ENCODE data around the gene PCF11. TPM values are rescaled to one million over a fixed set of nuclear protein-coding genes. Genes with fewer than 3 reads are reported as not detected.
A peak's percentile ranks its signal among the peaks of the same experiment; 100 is the strongest.

Gene PCF11
- total and polyA plus RNA-seq, 2 of the 4 experiments (the other 2 are of a cell fraction), result 19.2 to 26.7 TPM

DNA sequence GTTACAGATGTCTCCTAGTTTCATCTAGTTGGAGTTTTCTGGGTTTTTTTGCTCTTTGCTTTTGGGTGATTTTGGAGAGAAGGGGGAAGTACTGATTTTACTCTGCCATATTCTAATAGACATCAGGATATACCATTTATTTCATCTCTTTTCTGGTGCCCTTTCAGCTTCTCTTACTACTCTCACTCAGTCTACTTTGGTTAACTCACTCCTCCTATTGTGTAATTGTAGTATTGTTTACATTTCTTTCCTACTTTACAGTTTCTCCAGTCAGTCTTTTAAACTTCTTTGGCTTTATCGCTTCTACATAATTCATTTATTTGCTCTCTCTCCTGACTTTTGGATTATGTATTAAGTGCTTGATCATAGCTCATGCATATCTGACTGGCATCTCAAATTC, 43.1 kb downstream of the PCF11 start:
- CTCF ChIA-PET, result interaction anchor here (1.1 kb wide), 1 partner anchor 57 kb away, joined by 3 read pairs; no protein-coding TSS in a partner anchor
- POLR2A ChIA-PET (ENCODE audit: unreplicated experiment), result no interaction called here

More for the DNA sequence above, 43.1 kb downstream of the PCF11 start:
- Histone ChIP-seq H3K4me2 (ENCODE audit: low read depth, low read length) (peak overlapping the region; percentile 58; the same call in 1 of the 2 replicates), H3K56ac (ENCODE audit: extremely low read depth, insufficient read depth, low read length) (no peak overlapping the region), H2AK9ac (replicated peaks; ENCODE audit: low read depth, low read length, poor library complexity) (no peak overlapping the region), H3K36me3 (ENCODE audit: control insufficient read depth, insufficient read depth, low read length) (no peaks in the 10 kb centered on the region; the same call in 1 of the 2 replicates), H3K9ac (ENCODE audit: low read depth, low read length) (no peak overlapping the region), H3K4me1 (ENCODE audit: control insufficient read depth, insufficient read depth, low read length) (peaks cover 7% of the 10 kb centered on the region), H3K9me1 (ENCODE audit: insufficient read depth, low read length) (0 out of 2 replicates have a peak, but pooled peaks cover 3% of the 10 kb centered on the region), H4K8ac (ENCODE audit: low read depth in 2 of 2, low read length in 2 of 2) (no peak overlapping the region), H3K27ac (ENCODE audit: insufficient read depth, low read length) (no peak overlapping the region), H4K91ac (ENCODE audit: insufficient read depth, low read depth, low read length) (no peak overlapping the region), H2BK20ac (ENCODE audit: low read depth, low read length) (no peak overlapping the region), H2BK5ac (ENCODE audit: low read depth, low read length, poor library complexity, severe bottlenecking) (peak overlapping the region; percentile 15), H3K14ac (replicated peaks; ENCODE audit: low read depth, low read length) (no peak overlapping the region), H2AFZ (replicated peaks; ENCODE audit: low read length, poor library complexity) (no peak overlapping the region), H2AK5ac (ENCODE audit: low read depth, low read length) (no peak overlapping the region), H3K9me3 (ENCODE audit: control insufficient read depth, insufficient read depth, low read length) (no peaks in the 10 kb centered on the region), H3K23ac (ENCODE audit: low read depth, low read length) (no peak overlapping the region), H3K27me3 (ENCODE audit: control insufficient read depth, insufficient read depth, low read length) (no peaks in the 10 kb centered on the region), H4K5ac (ENCODE audit: low read depth, low read length) (no peak overlapping the region), H2BK15ac (ENCODE audit: low read depth, low read length) (no peak overlapping the region), H3K18ac (ENCODE audit: low read depth, low read length) (no peak overlapping the region), H3K4me3 (ENCODE audit: insufficient read depth, low read depth, low read length) (no peak overlapping the region), H4K20me1 (ENCODE audit: insufficient read depth, low read length) (no peaks in the 10 kb centered on the region), H3K79me1 (ENCODE audit: low read depth in 1 of 2, low read length in 2 of 2) (peaks cover 10 to 21% of the 10 kb centered on the region in 2 experiments), H2BK120ac (ENCODE audit: low read depth, low read length) (no peak overlapping the region), H3K4ac (ENCODE audit: low read depth, low read length) (no peak overlapping the region)
- WGBS, 2 experiments (ENCODE audit: extremely low coverage in 2 of 2, insufficient read length in 1 of 2), result no CpG with 5 or more reads among the region's 1 CpG
- ATAC-seq (ENCODE audit: low read depth), result peak; percentile 71
- no TSS peak for BruUV-seq (replicated peaks)
- dilution Hi-C loops (cut with HindIII; ENCODE audit: low sequenced_read_pairs, unreplicated experiment) (no loop called here), intact Hi-C loops (cut with micrococcal nuclease) (no loop called here), in situ Hi-C loops (cut with MboI; ENCODE audit: low sequenced_read_pairs) (no loop called here)
- TF ChIP-seq, protein P1, sequence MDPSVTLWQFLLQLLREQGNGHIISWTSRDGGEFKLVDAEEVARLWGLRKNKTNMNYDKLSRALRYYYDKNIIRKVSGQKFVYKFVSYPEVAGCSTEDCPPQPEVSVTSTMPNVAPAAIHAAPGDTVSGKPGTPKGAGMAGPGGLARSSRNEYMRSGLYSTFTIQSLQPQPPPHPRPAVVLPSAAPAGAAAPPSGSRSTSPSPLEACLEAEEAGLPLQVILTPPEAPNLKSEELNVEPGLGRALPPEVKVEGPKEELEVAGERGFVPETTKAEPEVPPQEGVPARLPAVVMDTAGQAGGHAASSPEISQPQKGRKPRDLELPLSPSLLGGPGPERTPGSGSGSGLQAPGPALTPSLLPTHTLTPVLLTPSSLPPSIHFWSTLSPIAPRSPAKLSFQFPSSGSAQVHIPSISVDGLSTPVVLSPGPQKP (IDR thresholded peaks at IDR 0.05; ENCODE audit: borderline replicate concordance, low read depth, low read length), result no peak
- TF ChIP-seq FOS (IDR thresholded peaks at IDR 0.05; ENCODE audit: low read depth, low read length) (no peak), CEBPB (IDR thresholded peaks at IDR 0.05; ENCODE audit: low read depth, low read length) (peak; percentile 72; the same call in 1 of the 2 replicates), RAD21 (IDR thresholded peaks at IDR 0.05; ENCODE audit: low read length) (no peak), BHLHE40 (IDR thresholded peaks at IDR 0.05; ENCODE audit: low read depth, low read length) (no peak)
- no peak for DNase-seq

All from IMR-90 (cell line).